Sigmoid colon (tissue), 7 donors: Measurements from ENCODE around the gene INAVA. TPM values are rescaled to one million over a fixed set of nuclear protein-coding genes. Genes with fewer than 3 reads are reported as not detected.
A peak's percentile ranks its signal among the peaks of the same experiment; 100 is the strongest.

ENCODE experiments used
- DNase-seq: peaks from one replicate; pipeline ENCODE4 v3.0.0-alpha.2; 2019
- H3K27ac ChIP-seq, 4 donors: fragments of 200-600 bp; sonication (generic); one replicate each; pipeline ENCODE4 v1.5.1; 2016 to 2019; ENCODE audit warnings: mild to moderate bottlenecking in 1 of 4
- H3K27me3 ChIP-seq, 3 donors: fragments of 200-600 bp; sonication (generic); one replicate each; pipeline ENCODE4 v1.5.1; 2019; ENCODE audit warnings: mild to moderate bottlenecking in 1 of 3
- H3K36me3 ChIP-seq, 4 donors: fragments of 200-600 bp; sonication (generic); one replicate each; pipeline ENCODE4 v1.5.1; 2016 to 2019
- H3K4me1 ChIP-seq, 4 donors: fragments of 200-600 bp; sonication (generic); one replicate each; pipeline ENCODE4 v1.5.1; 2017 to 2019
- H3K4me3 ChIP-seq, 4 donors: fragments of 200-600 bp; sonication (generic); one replicate each; pipeline ENCODE4 v1.5.1; 2017 to 2019; ENCODE audit warnings: mild to moderate bottlenecking in 2 of 4, moderate library complexity in 1 of 4
- H3K9me3 ChIP-seq, 4 donors: fragments of 200-600 bp in 3 of 4; sonication (generic) in 3 of 4; one replicate each; pipeline versions ENCODE4 v1.5.1 to v1.6.1; 2013 to 2019
- CTCF ChIP-seq, 4 experiments: fragments of 450-650 bp in 3 of 4; fragments of 200-600 bp in 1 of 4; IDR thresholded peaks; one replicate each; pipeline ENCODE4 v1.5.1; 2016 to 2019; ENCODE audit warnings: antibody characterized with exemption in 4 of 4, mild to moderate bottlenecking in 3 of 4, moderate library complexity in 2 of 4
- EP300 ChIP-seq, 4 donors: sonication (generic); formaldehyde crosslinking; IDR thresholded peaks; one replicate each; pipeline ENCODE4 v1.6.1; 2017; ENCODE audit warnings: antibody characterized with exemption in 4 of 4
- POLR2A ChIP-seq, 2 donors: fragments of 450-650 bp; IDR thresholded peaks; one replicate each; pipeline ENCODE4 v1.6.1; 2016; ENCODE audit warnings: antibody characterized with exemption in 2 of 2, mild to moderate bottlenecking in 2 of 2, moderate library complexity in 2 of 2
- POLR2AphosphoS5 ChIP-seq, 4 donors: sonication (generic); formaldehyde crosslinking; IDR thresholded peaks; one replicate each; pipeline ENCODE4 v1.6.1; 2017; ENCODE audit warnings: antibody characterized with exemption in 4 of 4
- WGBS, 2 donors: extraction: QIAGEN DNeasy Blood & Tissue Kit; methylation state at CpG; one replicate each; pipeline ENCODE4 v1.1.7; 2013; 5-methylcytosine and 5-hydroxymethylcytosine counted together
- intact Hi-C: fragments of 100-400 bp; cut with DNase I; formaldehyde crosslinking; loops from one replicate; pipeline ENCODE4 v1.15.1; 2023
- polyA plus RNA-seq, 3 donors: library from polyadenylated mRNA; stranded (reverse); fragments of 200-250 nt; gene quantifications; one replicate each; pipeline ENCODE4 v1.2.3, GENCODE V29; 2013
- total RNA-seq, 4 donors: library from RNA; depleted of rRNA; stranded (reverse); fragments of >200 nt; gene quantifications; one replicate each; pipeline ENCODE4 v1.1.0, GENCODE V29; 2016
- donor health status: healthy with polysubstance abuse.
- donor health status: Bipolar disorder and iron deficiency.
- donor health status: healthy.

Gene INAVA
- total and polyA plus RNA-seq, 7 donors = 0.27 to 176 (median 1.4) TPM

GRCh38 chr1:200899954-200900867 is 5.5 kb downstream of the INAVA start:
- 94% methylated on average over 16 of the region's 16 CpGs for WGBS, 2 donors
- H3K27me3 ChIP-seq = no peaks in the 10 kb centered on the region
- H3K9me3 ChIP-seq = no peaks in the 10 kb centered on the region
- H3K4me3 ChIP-seq = no peak overlapping the region
- DNase-seq = peak; percentile 53
- intact Hi-C loops = no loop called here
- H3K36me3 ChIP-seq = no peaks in the 10 kb centered on the region
- TF ChIP-seq CTCF (IDR thresholded peaks at IDR 0.05) (no peak), POLR2A (IDR thresholded peaks at IDR 0.05) (no peak), EP300 (IDR thresholded peaks at IDR 0.05) (no peak), POLR2AphosphoS5 (IDR thresholded peaks at IDR 0.05) (no peak)
- H3K27ac ChIP-seq = no peak overlapping the region
- no peaks in the 10 kb centered on the region for H3K4me1 ChIP-seq

GRCh38 chr1:200900877-200901276 is 6.2 kb downstream of the INAVA start:
- Histone ChIP-seq H3K4me3 (no peak overlapping the region), H3K4me1 (no peaks in the 10 kb centered on the region), H3K27me3 (no peaks in the 10 kb centered on the region), H3K27ac (no peak overlapping the region), H3K9me3 (no peaks in the 10 kb centered on the region), H3K36me3 (no peaks in the 10 kb centered on the region)
- peak; percentile 46 for DNase-seq
- 94 to 96% methylated on average over 17 of the region's 17 CpGs for WGBS, 2 donors
- TF ChIP-seq POLR2AphosphoS5 (IDR thresholded peaks at IDR 0.05) (no peak), EP300 (IDR thresholded peaks at IDR 0.05) (no peak), CTCF (IDR thresholded peaks at IDR 0.05) (no peak), POLR2A (IDR thresholded peaks at IDR 0.05) (no peak)
- intact Hi-C loops = no loop called here

GRCh38 chr1:200901350-200901749 is 6.7 kb downstream of the INAVA start:
- peak; percentile 55 for DNase-seq
- H3K4me3 ChIP-seq = no peak overlapping the region
- H3K9me3 ChIP-seq = no peaks in the 10 kb centered on the region
- H3K4me1 ChIP-seq = no peaks in the 10 kb centered on the region
- no peaks in the 10 kb centered on the region for H3K36me3 ChIP-seq
- WGBS, 2 donors = 94 to 97% methylated on average over 5 of the region's 5 CpGs
- H3K27ac ChIP-seq = no peak overlapping the region
- H3K27me3 ChIP-seq = no peaks in the 10 kb centered on the region
- no peak for TF ChIP-seq CTCF (IDR thresholded peaks at IDR 0.05)
- TF ChIP-seq POLR2AphosphoS5 (IDR thresholded peaks at IDR 0.05) = no peak
- TF ChIP-seq EP300 (IDR thresholded peaks at IDR 0.05) = no peak
- TF ChIP-seq POLR2A (IDR thresholded peaks at IDR 0.05) = no peak
- intact Hi-C loops = no loop called here

- Histone ChIP-seq H3K9me3 (no peaks in the 10 kb centered on the region), H3K4me1 (no peaks in the 10 kb centered on the region), H3K4me3 (no peak overlapping the region), H3K27me3 (no peaks in the 10 kb centered on the region), H3K27ac (no peak overlapping the region), H3K36me3 (no peaks in the 10 kb centered on the region)
- intact Hi-C loops = no loop called here
- DNase-seq = peak; percentile 47
- TF ChIP-seq CTCF (IDR thresholded peaks at IDR 0.05) = no peak
- TF ChIP-seq POLR2A (IDR thresholded peaks at IDR 0.05) = no peak
- TF ChIP-seq EP300 (IDR thresholded peaks at IDR 0.05) = no peak
- no peak for TF ChIP-seq POLR2AphosphoS5 (IDR thresholded peaks at IDR 0.05)
- WGBS, 2 donors = 73 to 86% methylated on average over 8 of the region's 8 CpGs
Observed at GRCh38 chr1:200901796-200902444, 7.2 kb downstream of the INAVA start.
